ENCODE results near the gene BRINP1.

Gene BRINP1

DNA sequence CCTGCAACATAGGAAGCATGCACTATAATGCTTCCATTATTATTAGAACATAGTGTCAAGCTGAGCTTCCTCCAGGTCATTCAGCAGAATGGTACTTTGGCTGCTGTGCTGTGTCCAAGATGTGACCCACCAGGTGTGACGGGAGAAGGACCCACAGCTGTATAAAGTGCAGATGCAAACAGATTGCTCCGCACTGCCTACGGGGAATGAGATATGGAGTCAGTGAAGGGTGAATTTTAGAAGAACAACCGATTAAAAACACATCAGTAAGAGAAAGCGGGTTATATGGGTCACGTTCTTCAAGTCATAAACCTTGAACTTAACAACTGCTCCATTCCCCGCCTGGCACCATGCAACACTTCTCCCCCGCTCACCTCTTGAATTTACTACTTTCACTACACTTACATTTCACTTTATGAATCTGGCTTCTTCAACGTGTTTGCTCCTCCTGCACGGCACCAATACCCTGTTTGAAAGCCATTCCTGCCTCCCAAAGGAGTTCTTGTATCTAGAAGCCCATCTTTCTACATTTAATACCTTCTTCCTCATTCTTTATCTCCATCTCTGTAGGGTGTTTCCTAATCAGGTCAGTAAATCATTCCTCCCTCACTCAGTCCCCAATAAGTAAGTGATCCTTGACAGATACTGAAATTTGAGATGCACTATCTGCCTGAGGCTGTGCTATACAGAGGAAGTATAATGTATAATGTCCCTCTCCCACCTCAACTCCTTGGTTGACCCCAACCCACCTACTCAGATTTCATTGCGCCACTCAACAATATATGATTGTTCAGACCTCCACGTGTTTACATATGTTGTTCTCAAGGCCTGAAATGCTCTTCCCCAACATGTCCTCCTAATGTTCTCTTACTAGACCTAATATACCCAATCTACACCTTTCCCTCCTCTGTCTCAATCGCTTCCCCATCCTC lies 25.9 kb downstream of the BRINP1 start:
- H3K27ac ChIP-seq = no peak overlapping the region
- TF ChIP-seq CTCF (conservative IDR thresholded peaks at IDR 0.05) = no peak

GRCh38 chr9:119339056-119339455 lies 30.2 kb downstream of the BRINP1 start:
- no peak for TF ChIP-seq CTCF (conservative IDR thresholded peaks at IDR 0.05)

GRCh38 chr9:119337573-119337972 lies 31.7 kb downstream of the BRINP1 start:
- no peak overlapping the region; the same call in 1 of the 2 replicates for H3K27ac ChIP-seq
- TF ChIP-seq CTCF (conservative IDR thresholded peaks at IDR 0.05) = no peak

More at GRCh38 chr9:119339056-119339455, 30.2 kb downstream of the BRINP1 start:
- peak overlapping the region; percentile 57 for H3K27ac ChIP-seq

DNA sequence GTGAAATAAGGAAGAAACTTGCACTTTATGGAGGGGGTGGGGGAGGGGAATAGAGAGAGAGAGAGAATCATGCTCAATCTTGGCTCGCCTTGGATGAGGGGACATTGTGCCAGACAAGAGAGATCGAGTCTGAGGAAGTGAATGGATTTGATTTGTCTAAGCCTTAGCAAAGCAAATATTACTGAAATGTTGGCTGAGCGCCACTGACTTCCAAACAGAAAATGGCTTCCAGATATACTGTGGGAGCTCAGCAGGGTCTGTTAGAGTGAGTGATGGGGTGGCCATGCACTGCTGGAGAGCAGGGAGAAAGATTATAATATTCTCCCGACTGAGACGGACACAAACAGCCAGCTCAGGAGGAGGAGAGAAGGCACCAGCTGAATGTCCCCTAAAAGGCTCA lies 34.5 kb downstream of the BRINP1 start:
- H3K27ac ChIP-seq = no peak overlapping the region
- no peak for TF ChIP-seq CTCF (conservative IDR thresholded peaks at IDR 0.05)

DNA sequence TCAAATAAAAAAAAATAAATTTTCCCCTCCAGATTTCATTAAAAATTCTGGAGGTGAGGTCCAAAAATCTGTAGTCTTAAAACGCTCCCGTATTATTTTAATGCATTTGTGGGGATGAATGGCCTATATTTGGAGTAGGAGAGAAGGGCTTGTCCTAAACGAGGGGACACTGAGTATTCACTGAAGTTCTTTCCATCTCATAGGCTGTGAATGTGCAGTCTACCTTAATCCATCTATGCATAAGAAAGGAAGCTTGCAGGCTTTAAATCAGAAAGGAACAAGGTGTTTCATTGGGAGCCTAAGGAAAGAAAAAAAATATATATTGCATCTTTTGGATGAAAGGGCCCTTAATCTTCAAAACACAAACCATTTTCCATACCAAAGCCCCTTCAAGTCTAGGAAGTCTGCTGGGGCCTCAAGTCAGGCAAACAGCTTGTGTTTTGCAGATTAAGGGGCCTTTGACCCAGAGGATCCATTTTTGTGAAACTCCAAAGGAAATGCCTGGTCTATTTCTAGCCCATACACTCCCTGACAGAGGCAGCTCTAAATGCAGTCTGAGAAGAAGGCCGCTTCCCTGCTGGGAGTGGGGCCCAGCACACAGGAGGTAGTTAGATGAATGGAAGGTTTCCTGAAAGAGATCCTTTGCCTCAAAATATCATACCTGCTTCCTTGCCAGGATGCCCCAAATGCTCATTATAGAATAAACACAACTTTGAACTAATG lies 35.6 kb downstream of the BRINP1 start:
- no peak overlapping the region for H3K27ac ChIP-seq
- TF ChIP-seq CTCF (conservative IDR thresholded peaks at IDR 0.05) = no peak

DNA sequence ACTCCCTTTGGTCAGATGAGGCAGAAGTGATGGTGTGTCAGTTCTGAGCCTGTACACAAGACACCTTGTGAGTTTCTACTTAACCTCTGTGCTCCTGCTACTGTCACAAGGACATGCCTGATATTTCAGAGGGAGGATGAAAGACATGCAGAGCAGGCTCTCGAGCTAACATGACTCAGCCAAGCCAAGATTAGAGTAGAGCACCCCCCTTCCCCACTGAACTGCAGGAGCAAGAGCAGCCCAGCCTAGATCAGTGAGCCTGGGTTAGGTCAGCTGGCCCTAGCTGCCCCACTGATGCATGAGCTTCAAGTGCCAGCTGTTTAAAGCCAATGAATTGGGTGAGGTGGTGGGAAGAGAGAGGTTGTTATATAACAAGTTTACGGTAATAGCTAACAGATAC lies 36.7 kb downstream of the BRINP1 start:
- no peak overlapping the region for H3K27ac ChIP-seq
- TF ChIP-seq CTCF (conservative IDR thresholded peaks at IDR 0.05) = no peak

DNA sequence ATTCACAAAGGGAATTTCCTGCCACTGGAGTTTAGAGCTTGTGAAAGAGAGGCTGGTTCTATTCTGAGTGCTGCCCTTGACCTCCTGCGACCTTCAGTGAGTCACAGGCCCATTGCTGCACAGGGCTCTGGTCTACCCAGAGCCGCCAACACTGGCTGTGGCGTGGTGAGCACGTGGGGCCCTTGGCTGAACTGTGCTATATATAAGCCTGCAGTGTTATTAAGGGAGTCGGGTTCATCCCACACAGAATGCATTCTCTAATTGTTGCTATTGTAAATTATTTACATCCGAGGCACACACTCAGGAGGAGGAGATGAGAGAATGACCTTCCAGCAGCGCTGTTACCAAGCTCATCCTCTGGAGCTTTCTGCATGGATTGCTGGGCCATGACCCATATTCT lies 47.1 kb downstream of the BRINP1 start:
- H3K27ac ChIP-seq = no peak overlapping the region
- no peak for TF ChIP-seq CTCF (conservative IDR thresholded peaks at IDR 0.05)
